ENCODE data around the gene ILDR1.

GRCh38 chr3:122063908-122064307 is 41.9 kb upstream of the ILDR1 start:
- TF ChIP-seq CTCF (IDR thresholded peaks at IDR 0.05; ENCODE audit: low read length) (no peak), EZH2phosphoT487 (IDR thresholded peaks at IDR 0.05; ENCODE audit: low read length) (no peak)

Measured in MM.1S (cell line).